HepG2 (cell line): ENCODE data around the gene TYROBP. TPM values are rescaled to one million over a fixed set of nuclear protein-coding genes. Genes with fewer than 3 reads are reported as not detected.
A peak's percentile ranks its signal among the peaks of the same experiment; 100 is the strongest.

Experiments used
- ARID3A ChIP-seq: IDR thresholded peaks from 2 replicates; pipeline ENCODE4 v1.6.1; 2012; ENCODE audit warnings: low read depth, low read length, improper control_type of control experiment
- CBFB ChIP-seq: sonication (generic); formaldehyde crosslinking; IDR thresholded peaks from 2 replicates; pipeline ENCODE4 v1.4.0; 2020; ENCODE audit warnings: missing genetic modification reagents
- HNRNPL ChIP-seq: fragments of 200-400 bp; formaldehyde crosslinking; IDR thresholded peaks from 2 replicates; pipeline ENCODE4 v1.6.1; 2017; ENCODE audit warnings: mild to moderate bottlenecking, low read depth, low read length
- KDM1A ChIP-seq: IDR thresholded peaks from 2 replicates; pipeline ENCODE4 v1.6.1; 2016; ENCODE audit warnings: missing compliant biosample characterization
- KDM2A ChIP-seq: sonication (generic); formaldehyde crosslinking; IDR thresholded peaks from 2 replicates; pipeline ENCODE4 v1.4.0; 2020; ENCODE audit warnings: low read depth, missing genetic modification reagents, borderline replicate concordance
- MAZ ChIP-seq, 2 experiments: sonication (generic) in 1 of 2; formaldehyde crosslinking in 1 of 2; IDR thresholded peaks; 2 replicates each; pipeline versions ENCODE4 v1.5.0 to v1.6.1; 2012 to 2020; ENCODE audit warnings: low read depth in 2 of 2, mild to moderate bottlenecking in 2 of 2, borderline replicate concordance in 1 of 2, improper control_type of control experiment in 1 of 2, low read length in 1 of 2, missing genetic modification reagents in 1 of 2, moderate library complexity in 1 of 2
- NCOR1 ChIP-seq: fragments of 200-600 bp; sonication (generic); IDR thresholded peaks from 2 replicates; pipeline ENCODE4 v1.7.0; 2017; ENCODE audit warnings: antibody characterized with exemption, low read length, borderline replicate concordance
- RBFOX2 ChIP-seq: fragments of 200-400 bp; formaldehyde crosslinking; IDR thresholded peaks from 2 replicates; pipeline ENCODE4 v1.6.1; 2017; ENCODE audit warnings: low read depth, mild to moderate bottlenecking, low read length
- RELA ChIP-seq: sonication (generic); formaldehyde crosslinking; IDR thresholded peaks from 2 replicates; pipeline ENCODE4 v1.4.0; 2020; ENCODE audit warnings: missing genetic modification reagents
- RFX5 ChIP-seq: IDR thresholded peaks from 2 replicates; pipeline ENCODE4 v1.6.1; 2011; ENCODE audit warnings: low read depth, low read length, improper control_type of control experiment
- SKI ChIP-seq: fragments of 450-650 bp; IDR thresholded peaks from one replicate; pipeline ENCODE4 v1.6.1; 2018; ENCODE audit warnings: mild to moderate bottlenecking; ENCODE audit not compliant: partially characterized antibody
- SPEN ChIP-seq: sonication (generic); formaldehyde crosslinking; IDR thresholded peaks from 2 replicates; pipeline ENCODE4 v1.5.1; 2020; ENCODE audit warnings: low read depth, mild to moderate bottlenecking, missing genetic modification reagents
- STAG1 ChIP-seq: sonication (generic); formaldehyde crosslinking; IDR thresholded peaks from 2 replicates; pipeline ENCODE4 v1.4.0; 2020; ENCODE audit warnings: missing genetic modification reagents
- THAP11 ChIP-seq: IDR thresholded peaks from 2 replicates; pipeline ENCODE4 v1.6.1; 2016; ENCODE audit warnings: missing biosample characterization, missing genetic modification reagents
- YEATS2 ChIP-seq: sonication (generic); formaldehyde crosslinking; IDR thresholded peaks from 2 replicates; pipeline ENCODE4 v1.4.0; 2020; ENCODE audit warnings: missing genetic modification reagents, borderline replicate concordance
- ZBTB7B ChIP-seq: sonication (generic); formaldehyde crosslinking; IDR thresholded peaks from 2 replicates; pipeline ENCODE4 v1.4.0; 2020; ENCODE audit warnings: missing genetic modification reagents
- ZNF225 ChIP-seq: sonication (generic); formaldehyde crosslinking; IDR thresholded peaks from 2 replicates; pipeline ENCODE4 v1.4.0; 2020; ENCODE audit warnings: mild to moderate bottlenecking, missing genetic modification reagents
- ZNF350 ChIP-seq: sonication (generic); formaldehyde crosslinking; IDR thresholded peaks from 2 replicates; pipeline ENCODE4 v1.4.0; 2020; ENCODE audit warnings: mild to moderate bottlenecking, low read depth, missing genetic modification reagents, borderline replicate concordance
- ZNF367 ChIP-seq: sonication (generic); formaldehyde crosslinking; IDR thresholded peaks from 2 replicates; pipeline ENCODE4 v1.4.0; 2020; ENCODE audit warnings: missing genetic modification reagents, borderline replicate concordance
- ZNF501 ChIP-seq: sonication (generic); formaldehyde crosslinking; IDR thresholded peaks from 2 replicates; pipeline ENCODE4 v1.5.1; 2020; ENCODE audit warnings: mild to moderate bottlenecking, moderate library complexity, missing genetic modification reagents
- ZNF784 ChIP-seq: sonication (generic); formaldehyde crosslinking; IDR thresholded peaks from 2 replicates; pipeline ENCODE4 v1.5.1; 2020; ENCODE audit warnings: missing genetic modification reagents, mild to moderate bottlenecking, borderline replicate concordance
- ZNF788 ChIP-seq: sonication (generic); formaldehyde crosslinking; IDR thresholded peaks from 2 replicates; pipeline ENCODE4 v1.5.0; 2020; ENCODE audit warnings: mild to moderate bottlenecking, missing genetic modification reagents, borderline replicate concordance
- polyA plus RNA-seq, 8 experiments: library from polyadenylated mRNA; depleted of rRNA in 3 of 8; stranded (reverse) in 7 of 8; unstranded in 1 of 8; fragments of >200 nt; fragmentation: Illumina TruSeq in 4 of 8; extraction: Trizol in 4 of 8; gene quantifications; 2 replicates each; pipeline versions ENCODE4 v1.2.1 to v1.2.3, GENCODE V29; 2011 to 2016; ENCODE audit warnings: low read depth in 4 of 8, missing spikeins in 1 of 8, mixed read lengths in 1 of 8; ENCODE audit not compliant: insufficient read depth in 1 of 8
- total RNA-seq, 5 experiments: library from RNA; depleted of rRNA; stranded (reverse); fragments of >200 nt; fragmentation: Illumina TruSeq; extraction: Trizol; gene quantifications; 2 replicates each; pipeline ENCODE4 v1.2.3, GENCODE V29; 2016; ENCODE audit warnings: low read depth in 1 of 5
- TF ChIP-seq, protein P1 (sequence below): sonication (generic); formaldehyde crosslinking; IDR thresholded peaks from 2 replicates; pipeline ENCODE4 v1.5.1; 2020; ENCODE audit warnings: mild to moderate bottlenecking, moderate library complexity, missing genetic modification reagents
- TF ChIP-seq, protein P2 (sequence below): sonication (generic); formaldehyde crosslinking; IDR thresholded peaks from 2 replicates; pipeline ENCODE4 v1.5.1; 2020; ENCODE audit warnings: missing genetic modification reagents, mild to moderate bottlenecking, borderline replicate concordance

Gene TYROBP
- total and polyA plus RNA-seq, 2 of the 13 experiments (the other 11 are each of a cell fraction or from before 2014, with no cell fraction given), result not detected

GRCh38 chr19:35903550-35904179 lies 4.4 kb downstream of the TYROBP start (continued):
- no peak for TF ChIP-seq ZNF784 (CRISPR knock-in tag)
- TF ChIP-seq, protein P1, sequence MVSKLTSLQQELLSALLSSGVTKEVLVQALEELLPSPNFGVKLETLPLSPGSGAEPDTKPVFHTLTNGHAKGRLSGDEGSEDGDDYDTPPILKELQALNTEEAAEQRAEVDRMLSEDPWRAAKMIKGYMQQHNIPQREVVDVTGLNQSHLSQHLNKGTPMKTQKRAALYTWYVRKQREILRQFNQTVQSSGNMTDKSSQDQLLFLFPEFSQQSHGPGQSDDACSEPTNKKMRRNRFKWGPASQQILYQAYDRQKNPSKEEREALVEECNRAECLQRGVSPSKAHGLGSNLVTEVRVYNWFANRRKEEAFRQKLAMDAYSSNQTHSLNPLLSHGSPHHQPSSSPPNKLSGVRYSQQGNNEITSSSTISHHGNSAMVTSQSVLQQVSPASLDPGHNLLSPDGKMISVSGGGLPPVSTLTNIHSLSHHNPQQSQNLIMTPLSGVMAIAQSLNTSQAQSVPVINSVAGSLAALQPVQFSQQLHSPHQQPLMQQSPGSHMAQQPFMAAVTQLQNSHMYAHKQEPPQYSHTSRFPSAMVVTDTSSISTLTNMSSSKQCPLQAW (CRISPR knock-in tag), result no peak
- TF ChIP-seq SPEN (CRISPR knock-in tag), result peak; percentile 23; the same call in 1 of the 2 replicates
- 0 out of 2 replicates have a peak, but pooled peaks have one; percentile 17 for TF ChIP-seq RBFOX2
- TF ChIP-seq YEATS2 (CRISPR knock-in tag), result peak; percentile 69; the same call in 1 of the 2 replicates
- peak; percentile 66 for TF ChIP-seq THAP11 (CRISPR knock-in tag)
- TF ChIP-seq KDM1A (CRISPR knock-in tag), result no peak
- TF ChIP-seq ARID3A, result no peak
- 0 out of 2 replicates have a peak, but pooled peaks have one; percentile 30 for TF ChIP-seq CBFB
- 0 out of 2 replicates have a peak, but pooled peaks have one; percentile 14 for TF ChIP-seq ZNF501 (CRISPR knock-in tag)
- TF ChIP-seq RELA (CRISPR knock-in tag), result no peak
- TF ChIP-seq ZNF788 (CRISPR knock-in tag), result peak; percentile 23; the same call in 1 of the 2 replicates
- TF ChIP-seq STAG1 (CRISPR knock-in tag), result no peak
- 0 out of 2 replicates have a peak, but pooled peaks have one; percentile 33 for TF ChIP-seq KDM2A (CRISPR knock-in tag)
- no peak for TF ChIP-seq ZNF367
- no peak for TF ChIP-seq MAZ (IDR thresholded peaks at IDR 0.05; ENCODE audit: borderline replicate concordance, low read depth, low read length)
- peak; percentile 58; the same call in 1 of the 2 replicates for TF ChIP-seq MAZ (CRISPR knock-in tag; IDR thresholded peaks at IDR 0.05; ENCODE audit: low read depth)
- TF ChIP-seq NCOR1, result no peak
- no peak for TF ChIP-seq RFX5
- TF ChIP-seq, protein P2, sequence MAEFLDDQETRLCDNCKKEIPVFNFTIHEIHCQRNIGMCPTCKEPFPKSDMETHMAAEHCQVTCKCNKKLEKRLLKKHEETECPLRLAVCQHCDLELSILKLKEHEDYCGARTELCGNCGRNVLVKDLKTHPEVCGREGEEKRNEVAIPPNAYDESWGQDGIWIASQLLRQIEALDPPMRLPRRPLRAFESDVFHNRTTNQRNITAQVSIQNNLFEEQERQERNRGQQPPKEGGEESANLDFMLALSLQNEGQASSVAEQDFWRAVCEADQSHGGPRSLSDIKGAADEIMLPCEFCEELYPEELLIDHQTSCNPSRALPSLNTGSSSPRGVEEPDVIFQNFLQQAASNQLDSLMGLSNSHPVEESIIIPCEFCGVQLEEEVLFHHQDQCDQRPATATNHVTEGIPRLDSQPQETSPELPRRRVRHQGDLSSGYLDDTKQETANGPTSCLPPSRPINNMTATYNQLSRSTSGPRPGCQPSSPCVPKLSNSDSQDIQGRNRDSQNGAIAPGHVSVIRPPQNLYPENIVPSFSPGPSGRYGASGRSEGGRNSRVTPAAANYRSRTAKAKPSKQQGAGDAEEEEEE (CRISPR knock-in tag), result no peak
- no peak for TF ChIP-seq ZNF225
- TF ChIP-seq ZNF350 (CRISPR knock-in tag), result peak; percentile 45; the same call in 1 of the 2 replicates
- TF ChIP-seq ZBTB7B (CRISPR knock-in tag), result 0 out of 2 replicates have a peak, but pooled peaks have one; percentile 35
- no peak for TF ChIP-seq SKI
- TF ChIP-seq HNRNPL, result 0 out of 2 replicates have a peak, but pooled peaks have one; percentile 29
